SK-N-SH (cell line): ENCODE results near the gene EMX2. TPM values are rescaled to one million over a fixed set of nuclear protein-coding genes. Genes with fewer than 3 reads are reported as not detected.

Source experiments
- CTCF ChIA-PET: fragments of 300-600, 350-600 bp; formaldehyde crosslinking; extraction: SDS; loops from one replicate; lab custom pipeline; 2021; lab: Yijun Ruan, JAX
- POLR2A ChIA-PET: fragments of 350-600 bp; sonication (Branson Sonifier 250); formaldehyde crosslinking; extraction: SDS; loops from one replicate; lab custom pipeline; 2020; ENCODE audit warnings: antibody characterized with exemption, inconsistent platforms; lab: Yijun Ruan, JAX
- DNase-seq: peaks from one replicate; pipeline ENCODE4 v3.0.0; 2012
- H2AFZ ChIP-seq: fragments of 200-600 bp; sonication (generic); 2 replicates; pipeline ENCODE4 v1.8.1; 2016; ENCODE audit warnings: antibody characterized with exemption, mild to moderate bottlenecking, low read depth
- H3F3A ChIP-seq: fragments of 200-600 bp; sonication (generic); replicated peaks from 2 replicates; pipeline ENCODE3; 2016; ENCODE audit warnings: antibody characterized with exemption, mild to moderate bottlenecking; ENCODE audit not compliant: insufficient read depth
- H3K27ac ChIP-seq, 2 experiments: fragments of 200-500 bp in 1 of 2; fragments of 200-600 bp in 1 of 2; sonication (Bioruptor generic) in 1 of 2; sonication (generic), shearing (Covaris generic) in 1 of 2; 2 replicates each; pipeline versions ENCODE4 v1.5.1 to v1.6.1; 2014 to 2016; ENCODE audit warnings: low read depth in 2 of 2, inconsistent platforms in 1 of 2, low read length in 1 of 2, mild to moderate bottlenecking in 1 of 2, mixed read lengths in 1 of 2
- H3K27me3 ChIP-seq: fragments of 200-600 bp; sonication (generic), shearing (Covaris generic); 2 replicates; pipeline ENCODE4 v1.6.1; 2016; ENCODE audit warnings: mixed run types; ENCODE audit not compliant: insufficient read depth
- H3K36me3 ChIP-seq, 2 experiments: fragments of 200-500 bp in 1 of 2; fragments of 200-600 bp in 1 of 2; sonication (Bioruptor generic) in 1 of 2; sonication (generic) in 1 of 2; replicated peaks in 1 of 2; 2 replicates each; pipeline versions ENCODE3 to v1.5.1; 2014 to 2016; ENCODE audit warnings: low read length in 1 of 2, mild to moderate bottlenecking in 1 of 2; ENCODE audit not compliant: insufficient read depth in 2 of 2, control insufficient read depth in 1 of 2
- H3K4me1 ChIP-seq, 2 experiments: fragments of 200-500 bp in 1 of 2; fragments of 200-600 bp in 1 of 2; sonication (Bioruptor generic) in 1 of 2; sonication (generic), shearing (Covaris generic) in 1 of 2; 2 replicates each; pipeline versions ENCODE4 v1.5.1 to v1.6.1; 2014 to 2016; ENCODE audit warnings: low read depth in 1 of 2, low read length in 1 of 2, mixed run types in 1 of 2; ENCODE audit not compliant: insufficient read depth in 2 of 2, control insufficient read depth in 1 of 2
- H3K4me2 ChIP-seq: fragments of 200-600 bp; sonication (generic), shearing (Covaris generic); 2 replicates; pipeline ENCODE4 v1.6.1; 2017; ENCODE audit warnings: mixed run types
- H3K4me3 ChIP-seq, 2 experiments: fragments of 200-500 bp in 1 of 2; fragments of 200-600 bp in 1 of 2; sonication (Bioruptor generic) in 1 of 2; sonication (generic), shearing (Covaris generic) in 1 of 2; 2 replicates each; pipeline versions ENCODE4 v1.5.1 to v1.8.1; 2014 to 2016; ENCODE audit warnings: low read depth in 2 of 2, inconsistent platforms in 1 of 2, low read length in 1 of 2, mild to moderate bottlenecking in 1 of 2, mixed read lengths in 1 of 2, moderate library complexity in 1 of 2
- H3K79me2 ChIP-seq: fragments of 200-600 bp; sonication (generic); 2 replicates; pipeline ENCODE4 v1.8.1; 2017; ENCODE audit warnings: mild to moderate bottlenecking; ENCODE audit not compliant: insufficient read depth
- H3K9ac ChIP-seq: fragments of 200-600 bp; sonication (generic); 2 replicates; pipeline ENCODE4 v1.6.1; 2017; ENCODE audit warnings: mixed run types
- H3K9me2 ChIP-seq: fragments of 200-600 bp; sonication (generic); 2 replicates; pipeline ENCODE4 v1.6.1; 2017; ENCODE audit warnings: mixed run types
- H3K9me3 ChIP-seq: fragments of 200-600 bp; sonication (generic); 2 replicates; pipeline ENCODE4 v1.6.1; 2017; ENCODE audit warnings: mixed run types, mild to moderate bottlenecking, moderate library complexity
- H4K20me1 ChIP-seq: fragments of 200-600 bp; sonication (generic); 2 replicates; pipeline ENCODE4 v1.6.1; 2017; ENCODE audit warnings: mild to moderate bottlenecking, mixed run types; ENCODE audit not compliant: insufficient read depth
- ELF1 ChIP-seq: IDR thresholded peaks from 2 replicates; pipeline ENCODE4 v1.4.0; 2012
- FOXM1 ChIP-seq: IDR thresholded peaks from 2 replicates; pipeline ENCODE4 v1.4.0; 2012; ENCODE audit warnings: low read depth, mild to moderate bottlenecking
- NFIC ChIP-seq: IDR thresholded peaks from 2 replicates; pipeline ENCODE4 v1.4.0; 2012; ENCODE audit warnings: borderline replicate concordance
- NRF1 ChIP-seq: IDR thresholded peaks from 2 replicates; pipeline ENCODE4 v1.6.1; 2012; ENCODE audit warnings: low read depth, mild to moderate bottlenecking, low read length
- RCOR1 ChIP-seq: fragments of 150-350 bp; IDR thresholded peaks from 2 replicates; pipeline ENCODE4 v1.6.1; 2017; ENCODE audit warnings: antibody characterized with exemption, low read length
- REST ChIP-seq: IDR thresholded peaks from 2 replicates; pipeline ENCODE4 v1.6.1; 2012; ENCODE audit warnings: mild to moderate bottlenecking, low read depth, low read length, moderate library complexity
- SIN3A ChIP-seq: IDR thresholded peaks from 2 replicates; pipeline ENCODE4 v1.6.1; 2012; ENCODE audit warnings: low read depth, mild to moderate bottlenecking, low read length, moderate library complexity, borderline replicate concordance
- WGBS: methylation state at CpG from one replicate; pipeline ENCODE4 v1.1.6; 2017; ENCODE audit warnings: low lambda C conversion rate; 5-methylcytosine and 5-hydroxymethylcytosine counted together
- polyA plus RNA-seq, 3 experiments: library from polyadenylated mRNA; depleted of rRNA; stranded (reverse); fragments of >200 nt; gene quantifications; 2 replicates each; pipeline ENCODE4 v1.2.3, GENCODE V29; 2012
- TF ChIP-seq, protein P1 (sequence below): IDR thresholded peaks from 2 replicates; pipeline ENCODE4 v1.4.0; 2012; ENCODE audit warnings: low read depth, borderline replicate concordance
- TF ChIP-seq, protein P2 (sequence below): fragments of 200-600 bp; sonication (generic); IDR thresholded peaks from 2 replicates; pipeline ENCODE4 v1.6.1; 2017; ENCODE audit warnings: antibody characterized with exemption, mild to moderate bottlenecking, moderate library complexity

The EMX2 gene
- polyA plus RNA-seq, 1 of the 3 experiments (the other 2 are of a cell fraction), result not detected

DNA sequence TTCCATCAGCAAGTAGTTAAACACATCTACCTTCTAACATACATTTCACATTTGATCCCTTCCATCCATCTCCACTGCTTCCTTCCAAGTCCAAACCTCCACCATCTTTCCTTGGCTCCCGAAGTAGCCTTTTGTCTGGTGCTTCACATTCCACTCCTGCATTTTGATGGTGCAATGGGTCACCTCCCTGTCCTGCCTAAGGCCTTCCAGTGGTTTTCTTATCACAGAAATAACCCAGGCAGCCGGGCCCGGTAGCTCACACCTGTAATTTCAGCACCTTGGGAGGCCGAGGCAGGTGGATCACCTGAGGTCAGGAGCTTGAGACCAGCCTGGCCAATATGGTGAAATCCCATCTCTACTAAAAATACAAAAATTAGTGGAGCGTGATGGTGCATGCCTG is 44.5 kb downstream of the EMX2 start:
- POLR2A ChIA-PET, result no interaction called here
- CTCF ChIA-PET, result no interaction called here

GRCh38 chr10:117590101-117590875 is 47.7 kb downstream of the EMX2 start:
- no peak overlapping the region for H2AFZ ChIP-seq
- no peaks in the 10 kb centered on the region for H3K27me3 ChIP-seq
- no peak overlapping the region for H3K4me2 ChIP-seq
- H3K4me3 ChIP-seq, result no peak overlapping the region
- H3K9me3 ChIP-seq, result no peaks in the 10 kb centered on the region
- CTCF ChIA-PET, result no interaction called here
- no peaks in the 10 kb centered on the region for H3K9me2 ChIP-seq
- POLR2A ChIA-PET, result no interaction called here
- TF ChIP-seq REST, result no peak
- TF ChIP-seq SIN3A, result no peak
- TF ChIP-seq FOXM1, result no peak
- no peak for TF ChIP-seq NFIC
- no peak for TF ChIP-seq NRF1
- TF ChIP-seq, protein P1, sequence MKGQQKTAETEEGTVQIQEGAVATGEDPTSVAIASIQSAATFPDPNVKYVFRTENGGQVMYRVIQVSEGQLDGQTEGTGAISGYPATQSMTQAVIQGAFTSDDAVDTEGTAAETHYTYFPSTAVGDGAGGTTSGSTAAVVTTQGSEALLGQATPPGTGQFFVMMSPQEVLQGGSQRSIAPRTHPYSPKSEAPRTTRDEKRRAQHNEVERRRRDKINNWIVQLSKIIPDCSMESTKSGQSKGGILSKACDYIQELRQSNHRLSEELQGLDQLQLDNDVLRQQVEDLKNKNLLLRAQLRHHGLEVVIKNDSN, result no peak
- TF ChIP-seq RCOR1, result no peak
- TF ChIP-seq, protein P2, sequence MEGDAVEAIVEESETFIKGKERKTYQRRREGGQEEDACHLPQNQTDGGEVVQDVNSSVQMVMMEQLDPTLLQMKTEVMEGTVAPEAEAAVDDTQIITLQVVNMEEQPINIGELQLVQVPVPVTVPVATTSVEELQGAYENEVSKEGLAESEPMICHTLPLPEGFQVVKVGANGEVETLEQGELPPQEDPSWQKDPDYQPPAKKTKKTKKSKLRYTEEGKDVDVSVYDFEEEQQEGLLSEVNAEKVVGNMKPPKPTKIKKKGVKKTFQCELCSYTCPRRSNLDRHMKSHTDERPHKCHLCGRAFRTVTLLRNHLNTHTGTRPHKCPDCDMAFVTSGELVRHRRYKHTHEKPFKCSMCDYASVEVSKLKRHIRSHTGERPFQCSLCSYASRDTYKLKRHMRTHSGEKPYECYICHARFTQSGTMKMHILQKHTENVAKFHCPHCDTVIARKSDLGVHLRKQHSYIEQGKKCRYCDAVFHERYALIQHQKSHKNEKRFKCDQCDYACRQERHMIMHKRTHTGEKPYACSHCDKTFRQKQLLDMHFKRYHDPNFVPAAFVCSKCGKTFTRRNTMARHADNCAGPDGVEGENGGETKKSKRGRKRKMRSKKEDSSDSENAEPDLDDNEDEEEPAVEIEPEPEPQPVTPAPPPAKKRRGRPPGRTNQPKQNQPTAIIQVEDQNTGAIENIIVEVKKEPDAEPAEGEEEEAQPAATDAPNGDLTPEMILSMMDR, result no peak
- TF ChIP-seq ELF1, result no peak
- TF ChIP-seq, all 33 proteins: peak for 0
- Histone ChIP-seq H3K79me2 (no peaks in the 10 kb centered on the region), H3K36me3 (no peaks in the 10 kb centered on the region), H3K4me1 (no peaks in the 10 kb centered on the region), H4K20me1 (no peaks in the 10 kb centered on the region), H3K9ac (no peak overlapping the region), H3F3A (no peaks in the 10 kb centered on the region), H3K27ac (no peak overlapping the region)
- DNase-seq, result no peak
- WGBS, result 26% methylated on average over 8 of the region's 8 CpGs

More for the DNA sequence above, 44.5 kb downstream of the EMX2 start:
- H3K9ac ChIP-seq, result no peak overlapping the region
- H4K20me1 ChIP-seq, result no peaks in the 10 kb centered on the region
- no peak for DNase-seq
- H3K36me3 ChIP-seq, result no peaks in the 10 kb centered on the region
- no peaks in the 10 kb centered on the region for H3K9me2 ChIP-seq
- TF ChIP-seq RCOR1, result no peak
- H3K9me3 ChIP-seq, result no peaks in the 10 kb centered on the region
- no peaks in the 10 kb centered on the region for H3F3A ChIP-seq
- H3K4me1 ChIP-seq, result no peaks in the 10 kb centered on the region
- H3K4me3 ChIP-seq, result no peak overlapping the region
- H3K27ac ChIP-seq, result no peak overlapping the region
- no peaks in the 10 kb centered on the region for H3K79me2 ChIP-seq
- H2AFZ ChIP-seq, result no peak overlapping the region
- WGBS, result 31% methylated on average over 5 of the region's 5 CpGs
- no peaks in the 10 kb centered on the region for H3K27me3 ChIP-seq
- no peak overlapping the region for H3K4me2 ChIP-seq
